Suprapubic skin (tissue), 4 donors: Measurements from ENCODE around the gene STXBP5.

Source experiments
- CTCF ChIP-seq, 2 donors: fragments of 200-600 bp in 1 of 2; fragments of 450-650 bp in 1 of 2; sonication (generic) in 1 of 2; IDR thresholded peaks; one replicate each; pipeline ENCODE4 v1.5.1; 2016 to 2019; ENCODE audit warnings: antibody characterized with exemption in 2 of 2, mild to moderate bottlenecking in 1 of 2, moderate library complexity in 1 of 2
- POLR2A ChIP-seq, 2 donors: fragments of 450-650 bp; IDR thresholded peaks; one replicate each; pipeline ENCODE4 v1.6.1; 2017; ENCODE audit warnings: antibody characterized with exemption in 2 of 2, mild to moderate bottlenecking in 2 of 2, moderate library complexity in 2 of 2
- POLR2AphosphoS5 ChIP-seq, 3 donors: sonication (generic); formaldehyde crosslinking; IDR thresholded peaks; one replicate each; pipeline ENCODE4 v1.6.1; 2017; ENCODE audit warnings: antibody characterized with exemption in 3 of 3

- TF ChIP-seq POLR2A (IDR thresholded peaks at IDR 0.05), result no peak
- no peak for TF ChIP-seq POLR2AphosphoS5 (IDR thresholded peaks at IDR 0.05)
- TF ChIP-seq CTCF (IDR thresholded peaks at IDR 0.05), result no peak
Measured at GRCh38 chr6:147220345-147220744, 16.1 kb downstream of the STXBP5 start.
